Mesendoderm (in vitro differentiated cells): ENCODE data around the gene TST.

Experiments
- DNase-seq: peaks from one replicate; pipeline ENCODE4 v3.0.0; 2013
- H2AK5ac ChIP-seq: 2 replicates; pipeline ENCODE4 v1.6.1; 2013; ENCODE audit warnings: low read length, inconsistent platforms
- H2BK120ac ChIP-seq: 2 replicates; pipeline ENCODE4 v1.6.1; 2013; ENCODE audit warnings: low read depth, mild to moderate bottlenecking, low read length, moderate library complexity, mixed read lengths
- H2BK15ac ChIP-seq: replicated peaks from 2 replicates; pipeline ENCODE4 v1.6.1; 2013; ENCODE audit warnings: low read depth, mild to moderate bottlenecking, moderate library complexity
- H2BK5ac ChIP-seq: 2 replicates; pipeline ENCODE4 v1.6.1; 2013; ENCODE audit warnings: low read length, inconsistent platforms
- H3K18ac ChIP-seq: 2 replicates; pipeline ENCODE4 v1.6.1; 2013; ENCODE audit warnings: mild to moderate bottlenecking, low read length, mixed read lengths
- H3K23ac ChIP-seq: one replicate; pipeline ENCODE4 v1.6.1; 2013; ENCODE audit warnings: low read length
- H3K27ac ChIP-seq: 2 replicates; pipeline ENCODE4 v1.5.1; 2013; ENCODE audit warnings: low read depth, mild to moderate bottlenecking, inconsistent platforms, low read length, moderate library complexity
- H3K27me3 ChIP-seq: 2 replicates; pipeline ENCODE4 v1.6.1; 2013; ENCODE audit warnings: low read length, control low read depth, mild to moderate bottlenecking, inconsistent platforms; ENCODE audit not compliant: insufficient read depth, poor library complexity
- H3K36me3 ChIP-seq: 2 replicates; pipeline ENCODE4 v1.6.1; 2013; ENCODE audit warnings: low read length, inconsistent platforms; ENCODE audit not compliant: control insufficient read depth, insufficient read depth
- H3K4ac ChIP-seq: one replicate; pipeline ENCODE4 v1.6.1; 2013; ENCODE audit warnings: low read depth, mild to moderate bottlenecking, low read length, moderate library complexity
- H3K4me1 ChIP-seq: 2 replicates; pipeline ENCODE4 v1.6.1; 2013; ENCODE audit warnings: low read depth, low read length, inconsistent platforms; ENCODE audit not compliant: control insufficient read depth
- H3K4me2 ChIP-seq: 2 replicates; pipeline ENCODE4 v1.6.1; 2013; ENCODE audit warnings: low read length
- H3K4me3 ChIP-seq: 2 replicates; pipeline ENCODE4 v1.5.1; 2013; ENCODE audit warnings: mild to moderate bottlenecking, low read length
- H3K56ac ChIP-seq: one replicate; pipeline ENCODE4 v1.6.1; 2013; ENCODE audit warnings: low read length
- H3K79me1 ChIP-seq: 2 replicates; pipeline ENCODE4 v1.6.1; 2013; ENCODE audit warnings: low read length, inconsistent platforms
- H3K79me2 ChIP-seq: 2 replicates; pipeline ENCODE4 v1.6.1; 2013; ENCODE audit warnings: mild to moderate bottlenecking, low read length; ENCODE audit not compliant: control insufficient read depth, insufficient read depth
- H3K9ac ChIP-seq: 2 replicates; pipeline ENCODE4 v1.6.1; 2013; ENCODE audit warnings: low read length, inconsistent platforms
- H4K5ac ChIP-seq: one replicate; pipeline ENCODE4 v1.6.1; 2013; ENCODE audit warnings: low read length
- H4K8ac ChIP-seq: one replicate; pipeline ENCODE4 v1.6.1; 2013; ENCODE audit warnings: low read depth, mild to moderate bottlenecking, control low read depth, low read length, moderate library complexity
- WGBS: extraction: QIAGEN DNeasy Blood & Tissue Kit; methylation state at CpG from one replicate; pipeline ENCODE4 v1.1.7; 2013; ENCODE audit warnings: low lambda C conversion rate, missing lambda C conversion rate; ENCODE audit not compliant: insufficient coverage; ENCODE audit errors: extremely low coverage; 5-methylcytosine and 5-hydroxymethylcytosine counted together

TST gene

DNA sequence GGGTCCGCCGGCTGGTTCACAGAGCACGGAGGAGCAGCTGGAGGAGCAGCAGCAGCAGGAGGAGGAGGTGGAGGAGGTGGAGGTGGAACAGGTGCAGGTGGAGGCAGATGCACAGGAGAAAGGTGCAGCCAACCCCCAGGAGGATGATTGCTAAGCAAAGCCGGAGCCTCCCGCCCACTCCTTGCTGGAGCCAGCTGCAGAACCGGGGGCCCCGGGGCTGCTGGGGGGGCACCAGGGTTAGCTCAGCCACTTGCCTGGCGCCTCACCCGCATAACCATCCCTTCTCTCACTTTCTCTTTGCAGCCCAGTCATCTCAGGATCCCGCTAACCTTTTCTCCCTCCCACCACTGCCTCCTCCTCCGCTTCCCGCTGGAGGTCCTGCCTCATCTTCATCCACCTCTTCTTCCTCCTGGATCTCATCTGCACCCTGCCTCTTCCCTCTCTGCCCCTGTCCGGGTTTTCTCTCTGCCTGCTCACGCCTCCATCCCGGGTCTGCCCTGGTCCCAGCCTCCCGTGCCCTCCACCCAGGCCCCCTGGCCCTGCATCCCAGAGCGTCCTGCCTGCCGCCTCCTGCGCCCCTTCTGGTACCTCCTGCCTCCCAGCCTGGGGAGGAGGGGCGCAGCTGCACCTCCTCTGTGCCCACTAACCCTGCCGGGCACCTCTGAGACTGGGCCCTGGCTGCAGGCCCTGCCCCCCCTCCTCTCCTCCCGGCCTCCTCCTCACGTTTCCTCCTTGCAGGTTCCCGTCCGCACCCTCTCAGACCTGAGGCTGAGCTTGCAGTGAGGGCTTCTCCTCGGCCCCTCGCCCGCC lies 41.8 kb upstream of the TST start:
- no peak overlapping the region for H3K4me3 ChIP-seq
- H3K36me3 ChIP-seq = no peaks in the 10 kb centered on the region
- no peak overlapping the region for H3K23ac ChIP-seq
- H3K4me1 ChIP-seq = no peaks in the 10 kb centered on the region
- no peak for DNase-seq
- no peak overlapping the region for H4K8ac ChIP-seq
- H3K27me3 ChIP-seq = no peaks in the 10 kb centered on the region
- H2BK120ac ChIP-seq = no peak overlapping the region
- H3K9ac ChIP-seq = no peak overlapping the region
- H2BK15ac ChIP-seq = no peak overlapping the region
- H4K5ac ChIP-seq = no peak overlapping the region
- no peak overlapping the region for H2AK5ac ChIP-seq
- no peak overlapping the region for H3K27ac ChIP-seq
- H3K79me2 ChIP-seq = no peaks in the 10 kb centered on the region
- no peak overlapping the region for H3K56ac ChIP-seq
- H3K4me2 ChIP-seq = no peak overlapping the region
- H2BK5ac ChIP-seq = no peak overlapping the region
- no peak overlapping the region for H3K4ac ChIP-seq
- WGBS = no CpG with 5 or more reads among the region's 28 CpGs
- no peak overlapping the region for H3K18ac ChIP-seq
- H3K79me1 ChIP-seq = no peaks in the 10 kb centered on the region

DNA sequence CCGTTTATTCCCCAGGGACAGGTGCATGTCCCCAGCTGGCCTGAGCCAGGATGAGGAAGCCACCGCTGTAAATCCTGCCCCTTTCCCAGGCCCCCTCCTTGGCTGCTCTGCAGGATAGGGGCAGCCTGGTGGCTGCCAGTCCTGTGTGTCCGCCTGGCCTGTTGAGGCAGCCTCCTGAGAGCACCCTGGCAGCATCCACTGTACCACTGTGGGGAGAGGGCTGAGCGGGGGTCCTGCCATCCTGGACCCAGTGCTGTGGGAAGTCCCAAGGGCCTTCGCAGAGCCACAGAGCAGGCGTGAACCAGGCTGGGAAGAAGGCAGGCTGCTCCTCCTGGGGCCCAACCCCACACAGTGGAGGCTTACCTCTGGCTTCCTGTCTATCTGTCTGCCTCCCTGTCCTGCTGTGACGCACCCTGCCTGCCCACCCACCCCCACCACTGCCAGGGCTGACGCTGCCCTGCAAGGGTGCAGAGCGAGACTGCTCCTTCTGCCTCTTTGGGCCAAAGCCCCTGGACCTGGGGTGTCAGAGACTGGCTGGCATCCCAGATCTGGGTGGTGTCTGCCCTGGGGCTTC lies 40.7 kb upstream of the TST start:
- Histone ChIP-seq H2BK15ac (no peak overlapping the region), H2BK120ac (no peak overlapping the region), H3K4me1 (no peaks in the 10 kb centered on the region), H3K27me3 (no peaks in the 10 kb centered on the region), H3K9ac (no peak overlapping the region), H3K56ac (no peak overlapping the region), H3K36me3 (no peaks in the 10 kb centered on the region), H2AK5ac (no peak overlapping the region), H3K79me2 (no peaks in the 10 kb centered on the region), H4K5ac (no peak overlapping the region), H3K23ac (no peak overlapping the region), H3K4me2 (no peak overlapping the region), H2BK5ac (no peak overlapping the region), H4K8ac (no peak overlapping the region), H3K79me1 (no peaks in the 10 kb centered on the region), H3K4me3 (no peak overlapping the region), H3K27ac (no peak overlapping the region), H3K18ac (no peak overlapping the region), H3K4ac (no peak overlapping the region)
- no peak for DNase-seq
- no CpG with 5 or more reads among the region's 9 CpGs for WGBS

DNA sequence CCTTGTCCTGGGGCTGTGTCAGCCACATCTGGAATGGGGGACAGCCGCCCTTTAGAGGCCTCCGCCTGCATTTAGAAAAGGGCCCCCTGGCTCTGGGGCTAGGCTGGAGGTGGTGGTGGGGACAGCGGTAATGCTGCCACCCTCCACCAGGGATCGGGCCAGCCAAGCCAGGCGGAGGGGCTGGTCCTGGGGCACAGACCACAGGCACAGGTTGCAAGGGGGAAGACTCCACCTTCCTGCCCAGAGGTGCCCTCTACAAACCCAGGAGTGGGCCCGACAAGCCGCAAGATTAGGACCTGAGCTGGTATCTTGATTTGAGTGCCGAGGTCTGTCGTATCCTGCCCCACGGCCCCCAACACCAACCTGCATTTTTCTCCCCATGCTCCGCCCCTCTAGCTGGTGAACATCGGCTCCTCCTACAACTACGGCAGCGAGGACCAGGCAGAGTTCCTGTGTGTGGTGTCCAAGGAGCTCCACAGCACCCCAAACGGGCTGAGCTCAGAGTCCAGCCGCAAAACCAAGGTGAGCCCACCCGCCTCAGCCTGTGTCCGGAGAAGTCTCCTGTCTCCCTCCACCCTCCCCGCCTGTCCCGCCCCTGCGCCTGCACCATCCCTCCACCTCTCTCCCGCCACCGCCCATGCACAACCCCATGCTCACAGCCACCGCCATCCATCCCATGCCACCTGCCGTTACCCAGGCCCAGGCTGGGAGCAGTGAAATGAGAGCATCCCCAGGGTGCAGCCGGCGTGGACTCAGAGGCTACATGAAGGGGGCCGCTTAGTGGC lies 39.9 kb upstream of the TST start:
- Histone ChIP-seq H3K9ac (no peak overlapping the region), H3K27ac (no peak overlapping the region), H4K8ac (no peak overlapping the region), H3K4me1 (no peaks in the 10 kb centered on the region), H3K18ac (no peak overlapping the region), H3K79me1 (no peaks in the 10 kb centered on the region), H3K4ac (no peak overlapping the region), H2AK5ac (no peak overlapping the region), H4K5ac (no peak overlapping the region), H2BK5ac (no peak overlapping the region), H3K36me3 (no peaks in the 10 kb centered on the region), H3K56ac (no peak overlapping the region), H2BK120ac (no peak overlapping the region), H3K79me2 (no peaks in the 10 kb centered on the region), H3K4me2 (no peak overlapping the region), H3K4me3 (no peak overlapping the region), H2BK15ac (no peak overlapping the region), H3K27me3 (no peaks in the 10 kb centered on the region), H3K23ac (no peak overlapping the region)
- DNase-seq = no peak
- WGBS = no CpG with 5 or more reads among the region's 28 CpGs

DNA sequence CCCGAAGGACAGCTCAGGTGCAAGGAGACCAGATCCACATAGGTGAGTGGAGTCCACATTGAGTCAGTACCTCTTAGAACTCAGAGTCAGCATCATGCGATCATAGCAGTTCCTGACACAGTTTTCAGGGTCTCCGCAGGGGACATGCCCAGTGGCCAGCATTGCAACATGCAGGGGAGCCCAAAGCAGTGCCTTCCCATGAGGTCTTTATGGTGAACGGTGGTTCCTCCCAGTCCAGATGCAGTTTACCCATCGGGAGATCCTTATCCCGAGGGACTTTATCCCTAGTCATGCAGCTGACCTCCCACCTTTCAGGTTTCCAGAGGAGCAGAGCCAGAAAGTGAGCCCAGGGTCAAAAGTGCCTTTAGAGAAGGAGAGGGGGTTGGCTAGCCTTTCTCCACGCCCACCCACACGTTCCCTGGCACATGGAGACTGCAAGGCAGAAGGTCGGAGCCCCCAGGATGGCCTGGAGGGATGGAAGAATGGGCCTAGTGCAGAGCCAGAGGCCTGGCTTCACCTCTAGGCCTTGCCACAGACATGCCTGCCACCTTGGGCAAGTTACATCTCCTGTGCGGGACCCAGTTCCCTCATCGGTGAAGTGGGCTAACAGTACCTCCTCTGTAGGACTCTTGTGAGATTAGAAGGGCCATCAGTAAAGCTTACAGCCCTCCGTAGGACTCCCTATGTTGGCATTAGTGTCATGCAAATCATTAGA lies 38.7 kb upstream of the TST start:
- H3K4me1 ChIP-seq = no peaks in the 10 kb centered on the region
- no peak overlapping the region for H3K9ac ChIP-seq
- no peaks in the 10 kb centered on the region for H3K79me2 ChIP-seq
- H2BK120ac ChIP-seq = no peak overlapping the region
- no peak overlapping the region for H2AK5ac ChIP-seq
- no peak overlapping the region for H3K23ac ChIP-seq
- H3K27ac ChIP-seq = no peak overlapping the region
- no peak overlapping the region for H4K5ac ChIP-seq
- H3K79me1 ChIP-seq = no peaks in the 10 kb centered on the region
- no peak overlapping the region for H3K4me3 ChIP-seq
- no peaks in the 10 kb centered on the region for H3K27me3 ChIP-seq
- H2BK15ac ChIP-seq = no peak overlapping the region
- H3K36me3 ChIP-seq = no peaks in the 10 kb centered on the region
- no peak overlapping the region for H3K4ac ChIP-seq
- H3K4me2 ChIP-seq = no peak overlapping the region
- no peak for DNase-seq
- no peak overlapping the region for H3K18ac ChIP-seq
- no peak overlapping the region for H3K56ac ChIP-seq
- WGBS = no CpG with 5 or more reads among the region's 12 CpGs
- no peak overlapping the region for H4K8ac ChIP-seq
- H2BK5ac ChIP-seq = no peak overlapping the region

DNA sequence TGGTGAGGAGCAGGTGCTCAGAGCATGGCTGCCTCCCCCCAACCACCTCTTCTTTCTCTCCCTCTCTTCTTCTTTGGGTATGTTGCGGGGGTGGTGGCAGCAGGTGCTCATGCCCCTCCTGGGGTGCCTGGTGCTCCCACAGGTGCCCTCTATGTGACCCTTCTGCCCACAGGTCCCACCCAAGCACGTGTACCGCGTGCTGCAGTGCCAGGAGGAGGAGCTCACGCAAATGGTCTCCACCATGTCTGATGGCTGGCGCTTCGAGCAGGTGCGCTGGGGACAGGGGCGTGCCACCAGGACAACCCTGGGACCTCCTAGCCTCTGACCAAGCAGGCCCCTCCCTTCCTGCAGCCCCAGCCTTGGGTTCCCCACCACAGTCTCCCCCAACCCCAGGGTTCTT lies 38.0 kb upstream of the TST start:
- Histone ChIP-seq H2AK5ac (no peak overlapping the region), H3K9ac (no peak overlapping the region), H3K23ac (no peak overlapping the region), H3K4me3 (no peak overlapping the region), H4K5ac (no peak overlapping the region), H3K4me2 (no peak overlapping the region), H3K4ac (no peak overlapping the region), H3K79me1 (no peaks in the 10 kb centered on the region), H3K27ac (no peak overlapping the region), H4K8ac (no peak overlapping the region), H2BK120ac (no peak overlapping the region), H3K4me1 (no peaks in the 10 kb centered on the region), H3K56ac (no peak overlapping the region), H3K36me3 (no peaks in the 10 kb centered on the region), H2BK5ac (no peak overlapping the region), H2BK15ac (no peak overlapping the region), H3K27me3 (no peaks in the 10 kb centered on the region), H3K18ac (no peak overlapping the region), H3K79me2 (no peaks in the 10 kb centered on the region)
- DNase-seq = no peak
- no CpG with 5 or more reads among the region's 9 CpGs for WGBS
